Endothelial cell of umbilical vein (primary cell): ENCODE results near the gene CTSZ. TPM values are rescaled to one million over a fixed set of nuclear protein-coding genes. Genes with fewer than 3 reads are reported as not detected.

Experiments used
- BruUV-seq: library from RNA; stranded (reverse); fragments of 400-500 nt; replicated peaks from 2 replicates; lab custom pipeline; 2021; lab: Mats Ljungman, UMichigan
- CTCF ChIA-PET: fragments of 300-600, 350-600 bp; sonication (Branson Sonifier 250); formaldehyde crosslinking; loops from one replicate; lab custom pipeline; 2021; ENCODE audit warnings: antibody characterized with exemption, inconsistent platforms; lab: Charles Lee
- POLR2A ChIA-PET: fragments of 300-600, 350-600 bp; sonication (Branson Sonifier 250); formaldehyde crosslinking; loops from one replicate; lab custom pipeline; 2021; ENCODE audit warnings: antibody characterized with exemption, inconsistent platforms; lab: Charles Lee
- DNase-seq: peaks from one replicate; pipeline ENCODE4 v3.0.0-alpha.2; 2011; ENCODE audit warnings: low read depth, low spot score
- FAIRE-seq: peaks from 2 replicates; lab custom pipeline; 2011; peaks lifted over from hg19 to GRCh38; lab: Jason Lieb, UNC
- H2AFZ ChIP-seq: 2 replicates; pipeline ENCODE4 v1.6.0; 2012; ENCODE audit warnings: low read depth, low read length, control low read depth, inconsistent platforms
- H3K27ac ChIP-seq: 2 replicates; pipeline ENCODE4 v1.5.1; 2011; ENCODE audit warnings: low read depth, mild to moderate bottlenecking, control low read depth, low read length, moderate library complexity; ENCODE audit not compliant: insufficient read depth
- H3K27me3 ChIP-seq, 2 experiments: 2 replicates each; pipeline versions ENCODE4 v1.6.0 to v1.6.1; 2011; ENCODE audit warnings: low read length in 2 of 2, mixed read lengths in 1 of 2; ENCODE audit not compliant: control insufficient read depth in 2 of 2, insufficient read depth in 2 of 2
- H3K36me3 ChIP-seq, 2 experiments: 2 replicates in 1 of 2; 3 replicates in 1 of 2; pipeline ENCODE4 v1.5.1; 2011; ENCODE audit warnings: low read length in 2 of 2, mild to moderate bottlenecking in 1 of 2, moderate library complexity in 1 of 2; ENCODE audit not compliant: control insufficient read depth in 2 of 2, insufficient read depth in 2 of 2; ENCODE audit errors: extremely low read depth in 1 of 2
- H3K4me1 ChIP-seq: 3 replicates; pipeline ENCODE4 v1.5.1; 2011; ENCODE audit warnings: mild to moderate bottlenecking, low read length; ENCODE audit not compliant: control insufficient read depth, insufficient read depth; ENCODE audit errors: extremely low read depth
- H3K4me2 ChIP-seq: 2 replicates; pipeline ENCODE4 v1.6.1; 2011; ENCODE audit warnings: low read length, control low read depth, mixed read lengths; ENCODE audit not compliant: insufficient read depth
- H3K4me3 ChIP-seq, 3 experiments: fragments of 200-600 bp in 1 of 3; sonication (generic), shearing (Covaris generic) in 1 of 3; replicated peaks in 1 of 3; 2 replicates each; pipeline ENCODE4 v1.5.1; 2011 to 2016; ENCODE audit warnings: control low read depth in 3 of 3, low read length in 3 of 3, mild to moderate bottlenecking in 2 of 3, inconsistent platforms in 1 of 3, low read depth in 1 of 3, moderate library complexity in 1 of 3; ENCODE audit not compliant: insufficient read depth in 1 of 3
- H3K79me2 ChIP-seq: 2 replicates; pipeline ENCODE4 v1.6.0; 2012; ENCODE audit warnings: low read length, inconsistent platforms; ENCODE audit not compliant: control insufficient read depth, insufficient read depth
- H3K9ac ChIP-seq: replicated peaks from 2 replicates; pipeline ENCODE3; 2011; ENCODE audit warnings: low read length, control low read depth; ENCODE audit not compliant: insufficient read depth; ENCODE audit errors: extremely low read depth
- H3K9me1 ChIP-seq: replicated peaks from 3 replicates; pipeline ENCODE4 v1.6.0; 2011; ENCODE audit warnings: mild to moderate bottlenecking, low read length; ENCODE audit not compliant: control insufficient read depth, insufficient read depth; ENCODE audit errors: extremely low read depth
- H3K9me3 ChIP-seq: replicated peaks from 2 replicates; pipeline ENCODE4 v1.5.1; 2012; ENCODE audit warnings: low read length, inconsistent platforms; ENCODE audit not compliant: control insufficient read depth, insufficient read depth
- H4K20me1 ChIP-seq: replicated peaks from 2 replicates; pipeline ENCODE3; 2011; ENCODE audit warnings: mild to moderate bottlenecking, low read length; ENCODE audit not compliant: control insufficient read depth, insufficient read depth; ENCODE audit errors: extremely low read depth
- EZH2 ChIP-seq: IDR thresholded peaks from 2 replicates; pipeline ENCODE4 v1.6.1; 2012; ENCODE audit warnings: borderline replicate concordance, low read depth, mild to moderate bottlenecking, moderate library complexity, low read length, inconsistent platforms; ENCODE audit not compliant: severe bottlenecking
- FOS ChIP-seq: IDR thresholded peaks from 2 replicates; pipeline ENCODE4 v1.6.1; 2011; ENCODE audit warnings: mild to moderate bottlenecking, low read length, moderate library complexity, borderline replicate concordance; ENCODE audit not compliant: insufficient read depth
- GATA2 ChIP-seq: IDR thresholded peaks from 2 replicates; pipeline ENCODE4 v1.7.0; 2011; ENCODE audit warnings: low read depth, mild to moderate bottlenecking, moderate library complexity, mixed read lengths, low read length; ENCODE audit not compliant: insufficient read length, insufficient read depth
- JUN ChIP-seq: IDR thresholded peaks from 2 replicates; pipeline ENCODE4 v1.6.1; 2011; ENCODE audit warnings: borderline replicate concordance, low read depth; ENCODE audit not compliant: insufficient read length, insufficient read depth
- MAX ChIP-seq: IDR thresholded peaks from 2 replicates; pipeline ENCODE4 v1.6.1; 2011; ENCODE audit not compliant: insufficient read depth, insufficient read length
- MYC ChIP-seq: IDR thresholded peaks from one replicate; pipeline ENCODE4 v1.6.1; 2011; ENCODE audit warnings: mild to moderate bottlenecking, low read depth, low read length
- POLR2A ChIP-seq: IDR thresholded peaks from 2 replicates; pipeline ENCODE4 v1.6.1; 2012; ENCODE audit warnings: low read depth, mild to moderate bottlenecking, control low read depth, low read length
- POLR2AphosphoS5 ChIP-seq: IDR thresholded peaks from 2 replicates; pipeline ENCODE4 v1.6.1; 2012; ENCODE audit warnings: low read depth, mild to moderate bottlenecking, control low read depth, low read length, moderate library complexity; ENCODE audit not compliant: insufficient read depth
- dilution Hi-C: fragments of 300-500 bp; cut with MboI; formaldehyde crosslinking; loops from one replicate; pipeline ENCODE4 v1.15.0; 2019; ENCODE audit warnings: low sequenced_read_pairs; ENCODE audit not compliant: extremely low pct_ligation_motif_present
- intact Hi-C: fragments of 100-400 bp; cut with micrococcal nuclease; formaldehyde crosslinking; loops from one replicate; pipeline ENCODE4 v1.10.0; 2022
- polyA plus RNA-seq, 4 experiments: library from polyadenylated mRNA; depleted of rRNA in 3 of 4; stranded (reverse) in 3 of 4; unstranded in 1 of 4; fragments of >200 nt; gene quantifications; 2 replicates each; pipeline versions ENCODE4 v1.2.1 to v1.2.3, GENCODE V29; 2011 to 2012; ENCODE audit warnings: missing spikeins in 1 of 4
- total RNA-seq: library from RNA; stranded (reverse); gene quantifications from 2 replicates; pipeline ENCODE4 v1.2.3, GENCODE V29; 2021
- TF ChIP-seq, protein P1 (sequence below), 2 donors: IDR thresholded peaks; 1 replicate in 1 of 2; 2 replicates in 1 of 2; pipeline ENCODE4 v1.5.1; 2011; ENCODE audit warnings: low read length in 2 of 2, mild to moderate bottlenecking in 2 of 2, moderate library complexity in 2 of 2, control low read depth in 1 of 2, inconsistent platforms in 1 of 2, low read depth in 1 of 2; ENCODE audit not compliant: insufficient read depth in 1 of 2; ENCODE audit errors: extremely low read depth in 1 of 2

CTSZ gene
- total and polyA plus RNA-seq, 2 donors (not counting 3 experiments of a cell fraction or from before 2014, with no cell fraction given), result 304 to 387 TPM

GRCh38 chr20:59031564-59032022 is 24.5 kb upstream of the CTSZ start:
- H3K9ac ChIP-seq, result peak overlapping the region; percentile 59
- peaks cover 55% of the 10 kb centered on the region for H3K79me2 ChIP-seq
- no peaks in the 10 kb centered on the region for H3K27me3 ChIP-seq
- peak; percentile 11 for DNase-seq
- intact Hi-C loops (loop anchor here (1.0 to 5.0 kb wide), 7 partner anchors 11 to 140 kb away; partner anchors contain the start of genes NELFCD and PRELID3B), dilution Hi-C loops (no loop called here)
- H3K4me2 ChIP-seq, result peak overlapping the region; percentile 94
- peaks cover 10 to 25% of the 10 kb centered on the region in 2 experiments for H3K36me3 ChIP-seq
- peak overlapping the region; percentile 82 for H3K27ac ChIP-seq
- no peaks in the 10 kb centered on the region for H3K9me1 ChIP-seq
- ChIA-PET POLR2A (interaction anchor here (1.2 to 1.5 kb wide), 5 partner anchors 11 to 140 kb away, joined by 3 to 13 read pairs (median 5); partner anchors contain the start of gene PRELID3B), CTCF (interaction anchor here (1.0 to 2.0 kb wide), 11 partner anchors 8 to 190 kb away, joined by 3 to 10 read pairs (median 6); no protein-coding TSS in a partner anchor)
- H3K4me3 ChIP-seq, result peak overlapping the region; percentile 48 to 76 (median 69)
- H3K4me1 ChIP-seq, result peaks cover 43% of the 10 kb centered on the region
- no TSS peak for BruUV-seq
- no peak for TF ChIP-seq GATA2
- TF ChIP-seq, protein P1, sequence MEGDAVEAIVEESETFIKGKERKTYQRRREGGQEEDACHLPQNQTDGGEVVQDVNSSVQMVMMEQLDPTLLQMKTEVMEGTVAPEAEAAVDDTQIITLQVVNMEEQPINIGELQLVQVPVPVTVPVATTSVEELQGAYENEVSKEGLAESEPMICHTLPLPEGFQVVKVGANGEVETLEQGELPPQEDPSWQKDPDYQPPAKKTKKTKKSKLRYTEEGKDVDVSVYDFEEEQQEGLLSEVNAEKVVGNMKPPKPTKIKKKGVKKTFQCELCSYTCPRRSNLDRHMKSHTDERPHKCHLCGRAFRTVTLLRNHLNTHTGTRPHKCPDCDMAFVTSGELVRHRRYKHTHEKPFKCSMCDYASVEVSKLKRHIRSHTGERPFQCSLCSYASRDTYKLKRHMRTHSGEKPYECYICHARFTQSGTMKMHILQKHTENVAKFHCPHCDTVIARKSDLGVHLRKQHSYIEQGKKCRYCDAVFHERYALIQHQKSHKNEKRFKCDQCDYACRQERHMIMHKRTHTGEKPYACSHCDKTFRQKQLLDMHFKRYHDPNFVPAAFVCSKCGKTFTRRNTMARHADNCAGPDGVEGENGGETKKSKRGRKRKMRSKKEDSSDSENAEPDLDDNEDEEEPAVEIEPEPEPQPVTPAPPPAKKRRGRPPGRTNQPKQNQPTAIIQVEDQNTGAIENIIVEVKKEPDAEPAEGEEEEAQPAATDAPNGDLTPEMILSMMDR (IDR thresholded peaks at IDR 0.05; ENCODE audit: extremely low read depth in 1 of 2, insufficient read depth in 1 of 2, low read depth in 1 of 2, low read length in 2 of 2), result no peak
- TF ChIP-seq POLR2A, result no peak
- no peak for TF ChIP-seq EZH2
- no peak for TF ChIP-seq POLR2AphosphoS5
- TF ChIP-seq MYC, result no peak
- no peak for TF ChIP-seq JUN
- no peak for TF ChIP-seq MAX
- no peak for TF ChIP-seq FOS
- no peaks in the 10 kb centered on the region for H4K20me1 ChIP-seq
- FAIRE-seq, result no peak
- H2AFZ ChIP-seq, result peak overlapping the region; percentile 47
- H3K9me3 ChIP-seq, result no peaks in the 10 kb centered on the region
